Medulla oblongata (tissue), 1 donor: ENCODE data around the gene RTN4RL1.
A peak's percentile ranks its signal among the peaks of the same experiment; 100 is the strongest.

Experiments used
- DNase-seq: peaks from one replicate; pipeline ENCODE4 v3.0.0-alpha.2; 2015; ENCODE audit errors: extremely low spot score

RTN4RL1 gene

DNA sequence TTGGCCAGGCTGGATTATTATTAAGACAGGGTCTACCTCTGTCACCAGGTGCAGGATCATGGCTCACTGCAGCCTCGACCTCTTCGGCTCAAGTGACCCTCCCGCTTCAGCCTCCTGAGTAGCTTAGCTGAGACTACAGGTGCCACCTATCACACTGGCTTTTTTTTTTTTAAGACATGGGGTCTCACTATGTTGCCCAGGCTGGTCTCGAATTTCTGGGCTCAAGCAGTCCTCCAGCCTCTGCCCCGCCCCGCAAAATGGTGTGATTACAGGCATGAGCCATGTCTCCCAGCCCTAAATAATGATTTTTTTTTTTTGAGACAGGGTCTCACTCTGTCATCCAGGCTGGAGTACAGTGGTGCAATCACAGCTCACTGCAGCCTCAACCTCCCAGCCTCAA is 22.5 kb upstream of the RTN4RL1 start:
- no peak for DNase-seq

DNA sequence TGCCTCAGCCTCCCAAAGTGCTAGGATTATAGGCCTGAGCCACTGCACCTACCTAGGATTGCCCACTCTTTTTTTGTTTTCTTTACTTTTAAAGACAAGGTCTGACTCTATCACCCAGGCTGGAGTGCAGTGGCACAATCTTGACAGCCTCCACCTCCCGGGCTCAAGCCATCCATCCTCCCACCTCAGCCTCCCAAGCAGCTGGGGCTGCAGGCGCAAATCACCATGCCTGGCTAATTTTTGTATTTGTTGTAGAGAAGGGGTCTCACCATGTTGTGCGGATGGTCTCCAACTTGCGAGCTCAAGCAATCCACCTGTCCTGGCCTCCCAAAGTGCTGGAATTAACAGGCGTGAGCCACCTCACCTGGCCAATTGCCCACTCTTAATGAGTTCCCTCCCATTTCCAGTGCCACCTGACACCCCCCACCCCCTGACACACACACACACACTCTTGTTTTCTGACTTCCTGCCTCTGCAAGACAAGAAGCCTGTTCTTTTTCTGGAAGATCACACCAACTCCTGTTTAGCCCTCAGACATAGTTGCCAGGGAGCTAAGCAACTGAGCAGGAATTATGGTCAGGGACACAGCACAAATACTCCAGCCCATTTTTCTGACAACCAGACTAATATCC is 19.2 kb upstream of the RTN4RL1 start:
- DNase-seq = no peak

DNA sequence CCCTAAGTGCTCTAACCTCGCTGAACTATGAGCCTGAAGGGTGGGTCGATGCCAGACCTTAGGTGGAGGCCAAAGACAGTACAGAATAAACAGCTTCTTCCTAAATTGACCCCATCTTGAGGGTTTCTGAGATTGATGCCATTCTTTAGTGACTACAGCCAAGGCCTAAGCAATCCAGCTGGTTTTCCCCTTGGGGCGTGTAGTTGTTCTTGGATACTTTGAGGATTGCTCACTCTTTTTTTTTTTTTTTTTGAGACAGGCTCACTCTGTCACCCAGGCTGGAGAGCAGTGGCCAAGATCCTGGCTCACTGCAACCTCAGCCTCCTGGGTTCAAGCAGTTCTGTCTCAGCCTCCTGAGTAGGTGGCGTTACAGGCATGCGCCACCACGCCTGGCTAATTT is 18.7 kb upstream of the RTN4RL1 start:
- no peak for DNase-seq

DNA sequence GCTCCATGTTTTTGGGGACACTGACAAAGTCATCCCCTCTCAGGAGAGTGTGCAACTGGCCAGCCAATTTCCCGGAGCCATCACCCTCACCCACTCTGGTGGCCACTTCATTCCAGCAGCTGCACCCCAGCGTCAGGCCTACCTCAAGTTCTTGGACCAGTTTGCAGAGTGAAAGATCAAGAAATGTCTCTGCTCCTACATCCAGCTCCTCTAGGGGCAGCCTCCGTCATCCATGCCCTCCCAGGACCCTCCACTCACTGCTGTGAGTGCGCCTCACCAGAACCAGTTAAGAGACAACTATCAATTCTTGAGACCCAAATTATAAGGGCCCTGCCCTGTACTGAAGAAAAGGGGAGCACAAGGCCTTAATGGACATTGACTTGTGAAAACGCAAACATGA is 17.8 kb upstream of the RTN4RL1 start:
- no peak for DNase-seq

DNA sequence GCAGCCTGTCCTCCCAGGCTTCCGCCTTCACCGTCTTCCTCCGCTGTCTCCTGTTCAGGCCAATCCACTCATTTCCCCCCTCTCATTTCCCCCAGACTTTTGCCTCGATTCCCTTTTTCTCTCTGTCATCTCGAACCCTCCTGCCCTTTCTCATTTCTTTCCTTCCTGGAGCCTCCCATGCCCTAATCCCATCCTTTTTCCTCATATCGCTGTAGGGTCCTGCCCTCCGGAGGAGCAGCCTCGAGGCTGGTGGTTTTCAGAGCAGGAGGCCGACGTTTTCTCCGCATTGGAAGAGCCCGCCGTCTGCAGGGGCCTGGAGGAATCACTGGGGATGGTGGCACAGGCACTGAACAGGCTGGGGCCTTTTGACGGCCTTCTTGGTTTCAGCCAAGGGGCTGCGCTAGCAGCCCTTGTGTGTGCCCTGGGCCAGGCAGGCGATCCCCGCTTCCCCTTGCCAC is 17.3 kb upstream of the RTN4RL1 start:
- DNase-seq = no peak

DNA sequence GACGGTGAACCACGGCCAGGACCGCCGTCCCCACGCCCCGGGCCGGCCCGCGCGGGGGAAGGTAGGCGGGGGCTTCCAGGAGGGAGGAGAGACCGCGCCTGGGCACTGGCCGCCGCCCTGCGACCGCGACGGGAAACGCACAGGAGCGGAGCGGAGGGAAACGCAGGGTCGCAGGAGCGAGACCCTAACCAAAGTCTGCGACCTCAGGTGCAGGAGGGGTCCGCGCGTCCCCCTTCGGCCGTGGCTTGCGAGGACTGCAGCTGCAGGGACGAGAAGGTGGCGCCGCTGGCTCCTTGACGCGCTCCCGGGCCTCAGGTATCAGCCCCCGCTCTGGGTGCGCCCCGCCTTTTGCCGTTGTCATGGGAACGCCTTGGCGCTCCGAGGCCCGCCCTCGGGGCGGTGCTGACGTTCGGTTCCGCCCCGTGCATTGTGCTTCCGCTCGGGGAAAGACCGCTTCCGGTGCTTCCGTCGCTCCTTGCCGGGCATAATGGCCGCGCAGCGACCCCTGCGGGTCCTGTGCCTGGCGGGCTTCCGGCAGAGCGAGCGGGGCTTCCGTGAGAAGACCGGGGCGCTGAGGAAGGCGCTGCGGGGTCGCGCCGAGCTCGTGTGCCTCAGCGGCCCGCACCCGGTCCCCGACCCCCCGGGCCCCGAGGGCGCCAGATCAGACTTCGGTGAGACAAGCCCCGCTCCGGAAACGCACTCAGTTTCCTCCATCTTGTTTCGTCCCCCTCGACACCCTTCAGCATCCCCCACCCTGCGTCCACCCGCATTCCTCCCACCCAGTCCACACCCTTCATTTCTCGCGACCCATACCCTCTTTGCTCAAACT is 16.6 kb upstream of the RTN4RL1 start, which contains the start of gene OVCA2:
Gene OVCA2 (plus strand): TSS at position 462 of the 829 bp plus-strand sequence. CDS start 26 bp downstream, at position 488.
- DNase-seq = peak; percentile 96

DNA sequence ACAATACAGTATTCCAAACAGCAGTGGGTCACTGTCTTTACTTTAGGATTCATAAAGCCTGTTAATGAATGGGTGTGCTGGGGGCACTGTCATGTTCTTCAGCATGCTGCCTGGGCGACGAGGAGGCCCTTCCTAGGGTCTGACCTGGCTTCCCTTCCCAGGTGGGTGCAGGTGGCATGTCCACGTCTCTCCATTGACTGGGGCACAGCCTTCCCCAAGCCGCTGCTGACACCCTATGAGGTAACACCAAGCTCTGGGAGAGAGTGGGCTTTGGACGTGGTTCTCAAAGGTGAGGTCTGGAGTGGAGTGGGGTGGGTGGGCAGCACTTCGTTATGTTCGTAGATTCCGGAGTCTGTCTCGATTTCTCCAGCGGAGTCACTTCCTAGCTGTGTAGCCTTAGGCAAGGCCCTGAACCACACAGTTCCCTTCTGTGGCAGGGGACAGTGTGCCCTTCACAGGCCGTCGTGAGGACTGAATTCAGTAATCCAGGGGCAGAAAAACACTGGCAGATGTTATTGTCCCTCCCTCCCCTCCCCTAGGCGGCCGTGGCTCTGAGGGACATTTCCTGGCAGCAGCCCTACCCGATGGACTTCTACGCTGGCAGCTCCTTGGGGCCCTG is 15.9 kb upstream of the RTN4RL1 start:
- DNase-seq = no peak

DNA sequence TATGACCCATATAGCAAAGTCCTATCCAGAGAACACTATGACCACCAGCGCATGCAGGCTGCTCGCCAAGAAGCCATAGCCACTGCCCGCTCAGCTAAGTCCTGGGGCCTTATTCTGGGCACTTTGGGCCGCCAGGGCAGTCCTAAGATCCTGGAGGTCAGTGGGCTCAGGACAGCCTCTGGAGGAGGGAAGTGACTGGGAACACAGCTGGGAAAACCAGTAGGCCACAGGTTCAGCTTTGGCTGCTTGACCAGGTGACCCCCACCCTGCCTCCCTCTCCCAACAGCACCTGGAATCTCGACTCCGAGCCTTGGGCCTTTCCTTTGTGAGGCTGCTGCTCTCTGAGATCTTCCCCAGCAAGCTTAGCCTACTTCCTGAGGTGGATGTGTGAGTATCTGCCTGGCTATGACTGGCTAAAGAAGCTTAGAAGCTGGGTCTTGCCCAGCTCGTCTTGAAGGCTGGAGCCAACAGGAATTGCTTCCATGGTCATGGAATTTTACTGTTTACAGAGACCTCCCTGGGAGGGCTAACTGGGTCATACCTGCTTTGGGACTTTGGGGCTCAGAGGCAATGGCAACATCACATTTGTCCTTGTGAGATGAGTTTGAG is 15.2 kb upstream of the RTN4RL1 start:
- DNase-seq = no peak

DNA sequence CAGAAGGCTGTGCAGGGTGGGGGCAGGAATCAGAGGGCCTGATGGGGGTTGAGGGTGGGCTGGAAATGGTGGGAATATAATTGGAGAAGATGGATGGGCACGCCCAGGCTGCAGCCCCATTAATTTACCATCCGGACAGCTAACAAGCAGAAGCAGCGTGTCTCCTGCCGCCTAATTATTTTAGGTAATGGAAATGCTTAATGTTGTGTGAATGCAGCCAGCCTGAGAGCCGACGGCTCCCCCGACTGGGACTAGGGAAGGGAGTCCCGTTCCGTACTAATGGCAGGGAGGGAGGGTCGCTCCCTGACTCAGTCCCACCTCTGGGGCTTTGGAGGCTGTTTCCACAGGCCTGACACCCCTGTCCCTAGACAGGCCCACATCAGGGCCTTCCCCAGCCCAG is 12.0 kb upstream of the RTN4RL1 start:
- DNase-seq = no peak

DNA sequence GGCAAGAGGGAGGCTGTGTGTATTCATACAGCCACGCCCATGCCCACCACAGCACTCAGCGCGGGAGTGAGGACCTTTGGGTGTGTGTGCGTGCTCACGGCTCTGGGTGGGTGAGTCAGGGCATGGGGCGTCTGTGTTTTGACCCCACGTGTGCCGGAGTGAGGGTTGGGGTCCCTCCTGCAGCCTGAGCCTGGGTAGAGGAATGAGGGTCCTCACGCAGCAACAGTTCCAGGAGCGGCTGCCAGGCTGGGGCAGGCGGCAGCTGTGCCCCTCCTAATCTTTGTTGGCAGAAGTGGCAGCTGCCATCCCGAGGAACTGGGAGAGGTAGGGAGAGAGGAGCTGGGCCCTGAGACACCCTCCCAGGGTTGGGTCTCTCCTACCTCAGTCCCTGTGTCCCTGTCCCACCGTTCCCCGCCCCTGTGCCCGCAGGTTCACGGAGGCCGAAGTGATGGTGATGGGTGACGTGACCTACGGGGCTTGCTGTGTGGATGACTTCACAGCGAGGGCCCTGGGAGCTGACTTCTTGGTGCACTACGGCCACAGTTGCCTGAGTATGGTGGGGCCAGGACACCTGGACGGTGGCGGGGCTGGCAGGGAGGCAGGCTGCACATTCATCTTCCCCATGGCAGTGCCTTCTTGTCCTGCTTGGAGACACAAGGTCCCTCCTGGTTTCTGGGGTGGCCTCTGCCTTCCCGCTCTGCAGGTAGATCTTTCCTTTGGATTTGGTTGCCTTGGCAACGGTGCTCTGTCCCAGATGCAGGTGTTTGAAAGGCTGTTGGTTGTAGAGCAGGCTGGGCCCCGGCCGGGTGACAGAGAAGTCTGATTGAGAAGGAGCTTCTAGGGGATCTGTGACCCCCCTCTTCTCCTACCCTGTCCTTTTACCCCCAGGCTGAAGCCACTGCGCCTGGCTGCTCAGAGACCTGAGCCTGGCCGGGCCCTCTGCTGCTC is 10.7 kb upstream of the RTN4RL1 start:
- DNase-seq = no peak

DNA sequence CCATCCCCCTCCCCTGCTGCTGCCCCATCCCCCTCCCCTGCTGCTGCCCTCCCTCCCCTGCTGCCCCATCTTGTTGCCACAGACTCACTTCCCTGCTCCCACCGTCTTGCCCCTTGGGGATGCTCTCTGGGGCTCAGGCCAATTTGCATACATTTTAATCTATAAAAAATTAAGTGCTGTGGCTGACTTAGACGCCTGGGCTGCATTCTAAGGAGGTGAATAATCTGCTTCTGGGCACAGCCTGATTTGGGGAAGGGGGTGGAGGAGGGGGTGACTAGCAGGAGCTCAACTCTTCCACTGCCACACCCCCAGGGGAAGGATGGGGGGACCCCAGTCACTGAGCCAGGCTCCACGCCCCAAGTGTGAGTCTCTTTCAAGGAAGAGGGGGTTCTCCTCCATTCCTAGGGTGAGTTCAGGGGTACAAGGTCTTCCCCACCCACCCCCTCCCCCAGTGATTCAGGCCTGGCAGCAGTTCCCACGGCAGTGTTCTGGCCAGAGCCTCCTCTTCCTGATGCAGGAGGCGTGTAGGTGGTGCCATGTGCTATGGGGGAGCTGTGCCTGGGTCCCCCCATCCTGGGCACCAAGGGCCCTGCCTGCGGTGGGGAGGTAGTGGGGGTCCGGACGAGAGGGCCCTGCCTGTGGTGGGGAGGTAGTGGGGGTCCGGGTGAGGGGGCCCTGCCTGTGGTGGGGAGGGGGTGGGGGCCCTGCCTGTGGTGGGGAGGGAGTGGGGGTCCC is 9.8 kb upstream of the RTN4RL1 start:
- no peak for DNase-seq

DNA sequence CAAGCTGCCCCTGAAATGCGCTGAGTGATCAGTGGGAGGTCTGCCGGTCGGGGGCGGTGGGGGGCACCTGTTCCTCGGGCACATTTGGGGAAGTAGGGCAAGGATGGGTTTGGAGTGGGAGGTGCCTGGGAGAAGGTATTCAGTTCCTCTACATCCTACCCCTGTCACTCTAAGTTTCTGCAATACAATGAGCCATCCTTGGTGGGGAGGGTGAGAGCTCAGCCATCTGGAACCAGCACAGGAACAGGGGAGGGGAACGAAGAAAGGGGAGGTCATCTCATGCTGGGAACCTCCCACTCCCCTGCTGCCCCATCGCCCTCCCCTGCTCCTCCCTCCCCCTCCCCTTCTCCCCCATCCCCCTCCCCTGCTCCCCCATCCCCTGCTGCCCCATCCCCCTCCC is 9.0 kb upstream of the RTN4RL1 start:
- no peak for DNase-seq

DNA sequence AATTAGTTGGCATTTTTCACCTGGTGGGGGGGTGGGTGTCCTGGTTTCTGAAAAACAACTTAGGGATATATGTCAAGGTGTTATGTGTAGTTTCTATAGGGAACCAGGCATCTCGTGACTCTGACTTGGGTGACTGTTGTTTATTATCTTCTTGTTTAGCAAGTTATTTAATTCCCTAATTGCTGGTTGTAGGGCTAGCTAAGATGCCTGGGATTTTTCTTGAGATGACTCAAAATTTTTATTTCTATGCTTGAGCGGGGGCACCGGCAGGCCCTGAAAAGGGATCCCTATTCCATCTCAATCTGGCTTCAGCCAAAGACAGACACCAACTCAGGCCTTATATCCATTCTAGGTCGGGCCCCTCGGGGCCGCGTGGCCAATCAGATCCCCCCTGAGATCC is 8.0 kb upstream of the RTN4RL1 start:
- DNase-seq = no peak

DNA sequence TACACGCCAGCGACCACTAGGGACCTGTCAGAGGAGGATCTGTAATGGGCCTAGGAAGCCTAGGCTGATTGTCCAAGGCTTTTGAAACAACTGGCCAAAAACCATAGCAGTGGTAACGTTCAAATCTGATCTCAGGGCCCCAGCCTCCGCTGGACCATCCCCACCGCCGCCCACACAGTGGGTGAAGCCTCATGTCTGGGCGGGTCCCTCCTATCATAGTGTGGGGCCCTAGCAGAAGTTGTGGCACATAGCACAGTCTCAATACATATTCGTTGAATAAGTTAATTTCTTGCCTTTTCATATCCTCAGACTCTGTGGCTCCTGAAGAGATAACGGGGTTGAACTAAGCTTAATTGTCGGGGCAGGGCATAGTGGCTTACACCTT is 5.6 kb upstream of the RTN4RL1 start:
- no peak for DNase-seq

DNA sequence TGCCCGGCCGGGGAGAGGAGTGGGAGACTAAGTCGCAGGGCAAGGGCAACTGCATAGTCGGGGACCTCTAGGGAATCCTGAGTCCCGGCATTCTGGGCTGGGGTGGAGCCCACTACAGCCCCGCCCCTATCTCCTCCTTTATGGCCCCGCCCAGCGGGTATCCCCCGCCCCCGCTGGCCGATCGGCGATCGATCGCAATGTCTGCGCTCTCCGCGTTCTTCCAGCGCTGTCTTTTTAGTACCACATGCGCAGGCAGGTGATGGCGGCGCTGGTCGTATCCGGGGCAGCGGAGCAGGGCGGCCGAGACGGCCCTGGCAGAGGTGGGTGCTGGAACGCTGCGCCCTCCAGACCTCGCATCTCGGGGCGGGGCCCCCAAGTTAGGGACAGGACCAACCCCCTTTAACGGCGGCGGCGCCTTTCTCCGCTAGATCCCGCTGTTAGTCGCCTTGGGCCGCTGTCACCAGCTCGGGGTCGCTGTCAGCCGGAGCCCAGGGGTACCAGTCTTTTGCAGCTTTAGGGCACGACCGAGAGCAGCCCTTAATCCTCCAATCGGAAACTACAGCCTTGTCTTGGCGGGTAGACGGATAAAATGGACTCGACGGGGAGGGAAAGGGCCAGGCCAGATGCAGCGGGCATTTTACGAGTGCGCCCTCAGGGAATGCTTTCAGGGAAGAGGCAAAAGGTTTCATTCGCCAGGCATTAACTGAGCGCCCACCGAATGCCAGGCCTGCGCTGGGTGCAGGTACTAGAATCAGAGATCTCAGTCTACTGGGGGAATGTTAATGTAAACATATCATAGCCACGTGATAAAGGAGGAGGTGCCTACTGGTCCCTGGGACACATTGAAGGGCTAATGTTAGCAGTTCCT is 5.0 kb upstream of the RTN4RL1 start, which contains the start of gene DPH1:
Gene DPH1 (plus strand): TSS at position 243 of the 868 bp plus-strand sequence. CDS start 17 bp downstream, at position 260.
- DNase-seq = peak; percentile 88

DNA sequence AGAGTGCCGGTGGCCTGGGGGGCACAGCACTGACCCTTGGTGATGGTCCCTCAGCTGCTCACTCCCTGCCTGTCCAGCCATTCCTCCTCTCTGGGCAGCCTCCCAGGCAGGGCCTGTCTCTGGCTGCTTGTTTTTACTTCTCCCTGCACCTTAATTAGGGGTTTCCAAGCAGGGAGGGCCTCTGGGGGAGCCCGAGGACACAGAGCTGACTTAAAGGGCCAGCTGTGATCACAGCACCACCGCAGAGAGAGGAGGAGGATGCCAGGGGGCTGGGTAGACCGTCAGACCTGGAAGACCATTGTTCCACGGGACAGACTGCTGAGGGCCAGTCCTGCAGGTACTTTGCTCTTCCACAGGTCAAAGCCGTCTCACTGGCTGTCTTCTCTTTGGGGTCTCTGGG is 3.6 kb upstream of the RTN4RL1 start:
- DNase-seq = no peak

DNA sequence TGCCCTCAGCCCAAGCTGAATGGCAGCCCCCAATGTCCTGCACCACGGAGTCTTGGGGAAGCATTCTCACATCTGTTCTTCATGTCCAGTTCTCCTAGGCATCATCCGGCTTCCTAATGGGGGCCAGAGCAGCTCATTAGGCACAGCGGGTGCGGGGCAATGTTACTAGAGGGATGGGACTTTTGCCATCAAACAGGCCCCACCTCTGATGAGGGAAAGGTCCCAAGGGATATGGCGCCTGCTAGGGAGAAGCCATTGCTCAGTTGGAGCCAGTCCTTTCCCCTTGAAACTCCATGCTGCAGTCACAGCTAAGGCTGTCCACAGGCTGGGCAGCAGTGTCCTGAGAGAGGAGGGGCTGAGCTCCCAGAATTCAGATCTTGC is 3.1 kb upstream of the RTN4RL1 start:
- DNase-seq = no peak

DNA sequence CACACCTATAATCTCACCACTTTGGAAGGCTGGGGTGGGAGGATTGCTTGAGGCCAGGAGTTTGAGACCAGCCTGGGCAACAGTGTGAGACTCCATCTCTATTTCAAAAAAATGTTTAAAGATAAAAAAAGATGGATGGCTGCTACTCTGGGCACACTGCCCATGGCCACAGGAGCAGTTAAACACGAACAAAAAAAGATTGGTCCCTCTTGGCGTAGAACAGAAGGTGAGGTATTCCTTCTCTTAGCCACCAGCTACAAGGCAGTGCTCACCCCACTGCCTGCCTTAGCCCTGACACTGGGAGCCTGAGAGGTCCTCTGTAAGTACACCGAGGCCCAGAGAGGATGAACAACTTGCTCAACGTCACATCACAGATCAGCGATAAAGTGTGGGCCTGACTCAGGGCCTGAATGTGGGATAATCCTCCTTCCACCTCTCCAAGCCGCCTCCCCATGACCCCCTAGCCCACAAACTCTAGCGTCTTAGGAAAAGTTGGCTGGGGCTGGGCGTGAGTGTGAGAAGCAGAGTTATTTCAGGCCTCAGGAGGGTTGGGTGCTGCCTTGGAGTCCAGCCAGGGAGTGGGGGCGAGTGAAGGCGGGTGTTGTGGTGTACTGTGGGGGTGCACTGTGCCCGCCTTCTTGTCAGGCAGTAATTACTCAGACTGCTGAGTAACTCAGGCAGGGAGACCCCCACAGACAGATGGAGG is 2.5 kb upstream of the RTN4RL1 start:
- DNase-seq = no peak
